ENCODE measurements around the gene TGFB2.
"Not testable (repeated sequence)": the region's sequence is repeated elsewhere in the genome, so short reads cannot be mapped to it uniquely, and the experiment has no call there.

The TGFB2 gene

GRCh38 chr1:218344814-218345672 lies at the start of gene TGFB2:
Gene TGFB2, plus strand, starts transcription at chr1:218345336. Its CDS starts 1,366 bp downstream, at chr1:218346702.
- peak; percentile 84 for DNase-seq (ENCODE audit: low read depth)

DNA sequence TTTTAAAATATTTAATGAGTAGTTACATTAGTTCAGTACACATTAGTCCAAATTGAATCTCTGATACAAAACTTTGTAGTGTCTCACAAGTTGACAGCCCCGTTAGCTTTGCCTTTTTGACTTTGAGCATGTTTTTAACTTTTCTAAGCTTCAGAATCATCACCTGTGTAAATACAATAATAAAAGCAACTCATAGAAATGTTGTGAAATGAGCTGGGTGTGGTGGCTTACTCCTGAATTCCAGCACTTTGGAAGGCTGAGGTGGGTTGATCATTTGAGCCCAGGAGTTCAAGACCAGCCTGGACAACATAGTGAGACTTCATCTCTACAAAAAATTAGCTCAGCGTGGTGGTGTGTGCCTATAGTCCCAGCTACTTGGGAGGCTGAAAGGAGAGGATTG lies 49.0 kb upstream of the TGFB2 start:
- DNase-seq (ENCODE audit: low read depth) = no peak

GRCh38 chr1:218297461-218297860 lies 47.7 kb upstream of the TGFB2 start:
- DNase-seq (ENCODE audit: low read depth) = no peak

DNA sequence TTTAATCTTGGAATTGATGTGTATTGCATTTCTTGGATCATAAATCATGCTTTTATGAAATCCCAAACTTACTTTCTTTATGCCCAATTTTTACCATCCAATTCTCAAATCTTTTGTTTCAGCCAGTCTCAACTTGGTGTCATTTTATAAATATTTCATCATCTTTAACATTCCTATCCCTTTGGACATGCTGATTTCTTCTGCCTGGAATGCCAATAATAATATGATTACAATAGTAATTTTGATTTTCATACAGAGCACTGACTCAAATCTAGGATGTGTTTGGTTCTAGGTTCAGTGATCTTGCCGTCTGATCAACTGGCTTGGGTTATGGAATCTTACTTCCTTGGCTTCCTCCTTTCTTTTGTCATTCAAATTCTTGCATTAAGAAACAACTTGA lies 47.3 kb upstream of the TGFB2 start:
- no peak for DNase-seq (ENCODE audit: low read depth)

DNA sequence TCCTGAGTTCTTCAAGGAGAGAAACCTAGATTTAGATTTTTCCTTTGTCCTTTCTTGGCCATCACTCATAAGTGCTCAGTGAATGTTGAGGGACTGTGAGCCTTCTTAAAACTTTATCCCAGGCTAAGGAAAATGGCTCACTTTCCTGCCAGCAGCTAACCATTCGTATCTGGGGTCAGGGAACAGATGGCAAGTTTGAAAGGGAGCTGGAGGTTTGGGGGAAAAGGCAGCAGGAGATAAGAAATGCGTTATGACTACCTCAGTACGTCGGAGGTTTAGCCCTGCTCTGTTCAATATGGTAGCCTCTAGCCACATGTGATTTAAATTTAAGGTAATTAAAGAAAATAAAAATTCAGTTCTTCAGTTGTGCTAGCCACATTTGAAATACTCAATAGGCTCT lies 46.7 kb upstream of the TGFB2 start:
- DNase-seq (ENCODE audit: low read depth) = no peak

GRCh38 chr1:218299416-218299815 lies 45.7 kb upstream of the TGFB2 start:
- DNase-seq (ENCODE audit: low read depth) = peak; percentile 69

GRCh38 chr1:218301217-218301616 lies 43.9 kb upstream of the TGFB2 start:
- no peak for DNase-seq (ENCODE audit: low read depth)

DNA sequence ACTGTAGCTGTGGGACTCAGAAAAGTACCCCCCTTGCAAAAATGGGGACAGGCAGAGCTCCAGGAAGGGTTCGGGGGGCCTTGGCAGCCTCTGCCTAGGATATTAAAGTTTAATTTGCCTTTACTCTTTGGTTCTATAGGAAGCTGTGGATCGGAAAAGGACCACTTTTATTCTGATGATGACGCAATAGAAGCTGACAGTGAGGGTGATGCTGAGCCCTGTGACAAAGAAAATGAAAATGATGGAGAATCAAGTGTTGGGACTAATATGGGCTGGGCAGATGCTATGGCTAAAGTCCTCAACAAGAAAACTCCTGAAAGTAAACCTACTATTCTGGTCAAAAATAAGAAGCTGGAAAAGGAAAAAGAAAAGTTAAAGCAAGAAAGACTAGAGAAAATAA lies 43.0 kb upstream of the TGFB2 start:
- DNase-seq (ENCODE audit: low read depth) = no peak

DNA sequence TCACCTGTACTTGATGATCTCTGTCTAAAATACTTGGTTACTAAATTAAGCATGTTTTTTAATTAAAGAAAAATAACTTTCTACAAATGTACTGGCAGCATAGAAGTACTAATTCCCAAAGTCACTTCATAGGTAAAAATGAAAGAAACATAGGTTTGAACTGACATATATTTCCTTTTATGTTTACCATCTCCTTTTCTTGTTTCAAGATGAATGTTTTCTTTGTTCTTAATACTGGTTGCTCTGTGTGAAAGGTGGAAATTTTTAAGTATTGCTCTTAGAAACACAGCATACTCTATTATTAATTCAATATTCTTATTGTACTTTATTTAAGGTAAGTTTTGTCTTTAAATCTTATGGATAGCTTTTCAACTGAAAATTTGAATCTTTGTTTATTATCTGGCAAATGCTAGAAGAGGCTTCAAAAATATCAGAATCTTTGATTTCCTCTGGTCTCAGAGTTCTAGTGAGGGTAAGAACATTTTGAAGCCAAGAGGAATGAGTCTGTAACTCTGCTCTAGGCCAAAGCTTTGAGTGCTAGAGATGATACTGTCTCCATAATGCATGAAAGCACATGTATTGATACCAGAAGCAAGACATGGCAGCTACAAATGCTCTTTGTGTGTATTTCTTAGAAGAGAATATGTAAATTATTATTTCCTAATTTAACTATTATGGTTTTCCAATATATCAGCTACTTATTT lies 41.8 kb upstream of the TGFB2 start:
- no peak for DNase-seq (ENCODE audit: low read depth)

DNA sequence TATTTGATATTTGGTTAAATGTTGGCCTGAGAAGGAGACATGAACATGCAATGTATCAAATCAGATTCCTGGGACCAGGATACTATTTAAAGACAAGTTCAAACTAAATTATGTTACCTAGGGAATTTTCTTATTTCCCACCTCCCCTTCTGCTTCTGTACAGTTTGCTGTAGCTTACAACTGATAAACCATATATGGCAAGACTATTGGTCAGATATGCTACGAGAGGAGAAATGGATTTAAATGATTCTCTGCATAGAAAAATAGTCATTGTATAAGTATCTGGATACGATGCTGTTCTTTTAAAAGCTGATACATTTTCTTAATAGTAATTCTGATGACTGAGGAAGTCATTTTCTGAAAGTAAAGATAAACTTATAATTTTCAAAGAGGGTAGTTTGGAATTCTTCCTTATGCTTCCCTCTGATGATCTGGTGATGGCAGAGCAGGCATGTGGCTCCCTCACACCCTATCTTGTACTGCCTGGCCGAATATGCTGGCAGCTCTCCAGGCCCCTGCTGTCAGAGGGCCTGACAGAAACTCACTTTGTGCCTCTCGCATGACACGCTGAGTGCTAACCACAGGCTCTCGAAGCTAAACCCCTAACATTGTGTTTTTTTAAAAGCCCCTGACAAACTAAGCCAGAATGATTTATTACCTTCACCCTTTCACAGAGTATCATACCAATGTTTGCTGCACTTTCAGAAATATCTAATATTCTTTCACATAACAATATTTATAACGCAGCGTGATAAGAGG lies 40.7 kb upstream of the TGFB2 start:
- DNase-seq (ENCODE audit: low read depth) = no peak

DNA sequence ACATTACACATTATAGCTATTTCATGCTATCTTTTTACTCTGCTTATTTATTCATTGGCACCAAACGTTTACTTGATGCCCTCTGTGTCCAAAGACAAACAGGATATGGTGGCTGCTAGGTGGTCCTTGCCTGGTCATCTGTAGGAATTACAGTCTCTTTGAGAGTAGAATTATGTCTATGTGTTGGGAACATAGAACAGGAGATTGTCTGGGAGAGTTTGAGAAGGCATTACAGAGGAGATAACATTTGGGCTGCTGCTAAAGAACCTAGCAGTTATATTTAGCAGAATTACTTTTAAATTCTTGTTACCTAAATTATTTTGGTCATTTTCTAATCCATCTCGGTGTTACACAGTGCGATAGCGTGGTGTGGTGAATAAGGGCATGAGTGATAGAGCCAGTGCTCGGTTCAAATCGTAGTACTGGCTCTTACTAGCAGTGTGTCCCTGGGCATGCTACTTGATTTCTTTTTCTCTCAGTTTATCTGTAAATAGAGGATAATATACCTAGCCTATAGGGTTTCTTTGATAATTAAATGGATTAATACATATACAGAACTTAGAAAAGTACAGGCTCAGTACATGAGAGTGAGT lies 39.6 kb upstream of the TGFB2 start:
- DNase-seq (ENCODE audit: low read depth) = no peak

GRCh38 chr1:218312509-218312908 lies 32.6 kb upstream of the TGFB2 start:
- DNase-seq (ENCODE audit: low read depth) = no peak

DNA sequence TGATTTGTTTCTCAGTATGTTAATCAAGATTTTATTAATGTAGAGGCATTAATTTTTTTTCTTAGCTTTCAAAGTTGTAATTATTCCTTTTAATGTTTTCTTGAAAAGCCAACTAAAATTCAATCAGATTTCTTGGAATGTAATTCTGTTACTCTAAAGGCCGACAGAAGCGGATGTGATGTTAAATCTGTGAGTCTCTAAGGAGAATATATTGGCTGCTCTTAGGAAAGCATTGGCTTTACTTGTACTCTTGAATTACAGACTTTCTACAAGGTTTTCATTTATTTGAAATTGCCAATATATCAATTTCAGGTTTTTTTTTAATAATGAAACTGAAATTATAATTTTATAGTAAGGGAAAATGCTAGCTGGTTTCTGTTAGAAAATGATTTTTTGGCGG lies 30.8 kb upstream of the TGFB2 start:
- no peak for DNase-seq (ENCODE audit: low read depth)

GRCh38 chr1:218315638-218316037 lies 29.5 kb upstream of the TGFB2 start:
- peak; percentile 8 for DNase-seq (ENCODE audit: low read depth)

- no peak for DNase-seq (ENCODE audit: low read depth)
Measured at GRCh38 chr1:218317061-218317460, 28.1 kb upstream of the TGFB2 start.

GRCh38 chr1:218320182-218320581 lies 25.0 kb upstream of the TGFB2 start:
- DNase-seq (ENCODE audit: low read depth) = not testable (repeated sequence)

DNA sequence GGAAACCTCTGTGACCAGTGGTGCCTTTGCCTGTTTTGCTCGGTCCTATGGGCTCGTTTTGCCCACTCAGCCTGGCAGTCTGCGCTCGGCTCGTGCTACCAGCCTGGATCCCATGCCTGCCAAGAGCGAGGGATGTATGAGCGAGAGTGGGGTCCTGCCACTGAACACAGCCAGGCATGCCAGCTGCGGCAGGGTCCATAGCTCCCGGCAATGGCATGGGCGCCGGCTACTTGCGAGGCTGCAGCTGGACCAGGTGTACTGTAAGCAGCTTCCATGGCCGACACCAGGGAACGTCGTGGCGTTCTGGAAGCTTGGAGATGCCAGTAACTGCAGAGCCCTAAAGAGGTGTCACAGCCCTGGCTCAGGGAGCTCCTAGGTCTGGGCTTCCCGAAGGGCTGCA lies 22.4 kb upstream of the TGFB2 start:
- no peak for DNase-seq (ENCODE audit: low read depth)

DNA sequence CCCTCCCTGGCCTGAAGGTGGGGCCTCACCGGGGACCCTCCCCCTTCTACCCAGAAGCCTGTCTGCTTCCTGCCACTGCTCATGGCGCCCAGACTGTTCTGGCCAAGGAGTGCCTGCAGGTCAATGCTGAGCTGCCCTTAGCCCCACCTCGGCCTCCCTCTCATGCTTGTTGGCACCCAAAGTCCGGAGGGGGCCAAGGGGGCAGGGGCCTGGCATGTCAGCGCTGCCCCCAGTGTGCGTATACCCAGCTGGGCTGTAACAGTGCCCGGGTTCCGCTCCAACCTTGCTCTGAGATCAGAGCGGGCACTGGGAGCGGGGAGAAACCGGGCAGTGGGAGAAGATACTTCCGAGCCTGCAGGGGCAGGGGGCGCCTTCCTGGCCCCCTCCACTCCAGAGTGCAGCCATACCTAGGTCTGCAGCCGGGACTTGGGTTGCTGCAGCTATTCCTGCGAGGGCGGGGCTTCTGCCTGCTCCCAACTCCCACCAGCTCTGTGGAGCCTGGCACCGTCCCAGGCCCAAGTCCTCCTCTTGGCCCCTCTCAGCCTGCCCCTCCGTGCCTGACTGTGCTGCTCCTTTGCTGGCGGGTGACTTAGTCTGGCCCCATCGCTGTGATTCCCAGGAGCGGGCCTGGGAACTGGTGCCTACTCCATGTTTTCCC lies 21.4 kb upstream of the TGFB2 start:
- no peak for DNase-seq (ENCODE audit: low read depth)

GRCh38 chr1:218324226-218324580 lies 20.9 kb upstream of the TGFB2 start:
- DNase-seq (ENCODE audit: low read depth) = no peak

GRCh38 chr1:218328769-218329168 lies 16.4 kb upstream of the TGFB2 start:
- no peak for DNase-seq (ENCODE audit: low read depth)

- peak; percentile 56 for DNase-seq (ENCODE audit: low read depth)
Measured at GRCh38 chr1:218330043-218330623, 15.0 kb upstream of the TGFB2 start.

DNA sequence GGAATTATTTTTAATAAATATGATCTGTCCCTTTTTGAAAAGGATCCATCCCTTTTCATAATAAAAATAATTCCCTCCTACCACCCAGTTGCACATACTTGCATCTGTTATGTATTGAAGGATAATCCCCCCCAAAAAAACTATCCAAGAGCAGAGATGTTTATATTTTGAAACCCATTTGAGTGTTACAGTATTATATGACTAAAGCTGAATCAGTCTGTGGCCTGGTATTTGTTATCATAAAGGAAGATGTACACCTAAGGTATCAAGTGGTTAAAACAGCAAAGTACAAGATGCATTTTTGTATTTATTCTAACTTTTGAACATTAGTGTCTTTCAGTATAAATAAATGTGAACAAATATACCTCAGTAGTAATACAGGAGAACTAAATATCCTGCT lies 12.7 kb upstream of the TGFB2 start:
- DNase-seq (ENCODE audit: low read depth) = no peak
